GM18907 (cell line): Measurements from ENCODE around the gene RNF130.

Experiments used
- ATAC-seq: cut with Tn5 transposase; IDR thresholded peaks from one replicate; pipeline ENCODE4 v1.9.1; 2021; ENCODE audit warnings: mild to moderate bottlenecking, moderate library complexity; ENCODE audit not compliant: unreplicated experiment

The RNF130 gene

GRCh38 chr5:180060192-180060591 is 11.4 kb downstream of the RNF130 start:
- ATAC-seq, result no peak

GRCh38 chr5:180059326-180059725 is 12.2 kb downstream of the RNF130 start:
- ATAC-seq, result no peak

GRCh38 chr5:180056153-180056552 is 15.4 kb downstream of the RNF130 start:
- ATAC-seq, result no peak

- no peak for ATAC-seq
Observed at GRCh38 chr5:180054226-180054625, 17.3 kb downstream of the RNF130 start.

GRCh38 chr5:180053061-180053602 is 18.4 kb downstream of the RNF130 start:
- ATAC-seq, result no peak

GRCh38 chr5:180052211-180052818 is 19.2 kb downstream of the RNF130 start:
- ATAC-seq, result no peak

GRCh38 chr5:180050121-180050940 is 21.2 kb downstream of the RNF130 start:
- no peak for ATAC-seq

- ATAC-seq, result no peak
Observed at GRCh38 chr5:180049185-180049548, 22.4 kb downstream of the RNF130 start.

GRCh38 chr5:180047667-180048066 is 23.9 kb downstream of the RNF130 start:
- ATAC-seq, result no peak

GRCh38 chr5:180046656-180047055 is 24.9 kb downstream of the RNF130 start:
- ATAC-seq, result no peak

- ATAC-seq, result no peak
Observed at GRCh38 chr5:180045889-180046499, 25.6 kb downstream of the RNF130 start.

GRCh38 chr5:180043377-180043776 is 28.2 kb downstream of the RNF130 start:
- no peak for ATAC-seq

- no peak for ATAC-seq
Observed at GRCh38 chr5:180041301-180042274, 30.0 kb downstream of the RNF130 start.

- ATAC-seq, result no peak
Observed at GRCh38 chr5:180040287-180041214, 31.0 kb downstream of the RNF130 start.

GRCh38 chr5:180035206-180035931 is 36.2 kb downstream of the RNF130 start:
- no peak for ATAC-seq

- ATAC-seq, result no peak
Observed at GRCh38 chr5:180034564-180034963, 37.0 kb downstream of the RNF130 start.

- no peak for ATAC-seq
Observed at GRCh38 chr5:180027459-180028089, 44.0 kb downstream of the RNF130 start.

GRCh38 chr5:180026734-180027458 is 44.7 kb downstream of the RNF130 start:
- ATAC-seq, result no peak
